Left forelimb (tissue), 1 donor: Measurements from ENCODE around the gene WBP2.

Experiments
- DNase-seq: peaks from one replicate; pipeline ENCODE4 v3.0.0-alpha.2; 2018; ENCODE audit warnings: low spot score

WBP2 gene

DNA sequence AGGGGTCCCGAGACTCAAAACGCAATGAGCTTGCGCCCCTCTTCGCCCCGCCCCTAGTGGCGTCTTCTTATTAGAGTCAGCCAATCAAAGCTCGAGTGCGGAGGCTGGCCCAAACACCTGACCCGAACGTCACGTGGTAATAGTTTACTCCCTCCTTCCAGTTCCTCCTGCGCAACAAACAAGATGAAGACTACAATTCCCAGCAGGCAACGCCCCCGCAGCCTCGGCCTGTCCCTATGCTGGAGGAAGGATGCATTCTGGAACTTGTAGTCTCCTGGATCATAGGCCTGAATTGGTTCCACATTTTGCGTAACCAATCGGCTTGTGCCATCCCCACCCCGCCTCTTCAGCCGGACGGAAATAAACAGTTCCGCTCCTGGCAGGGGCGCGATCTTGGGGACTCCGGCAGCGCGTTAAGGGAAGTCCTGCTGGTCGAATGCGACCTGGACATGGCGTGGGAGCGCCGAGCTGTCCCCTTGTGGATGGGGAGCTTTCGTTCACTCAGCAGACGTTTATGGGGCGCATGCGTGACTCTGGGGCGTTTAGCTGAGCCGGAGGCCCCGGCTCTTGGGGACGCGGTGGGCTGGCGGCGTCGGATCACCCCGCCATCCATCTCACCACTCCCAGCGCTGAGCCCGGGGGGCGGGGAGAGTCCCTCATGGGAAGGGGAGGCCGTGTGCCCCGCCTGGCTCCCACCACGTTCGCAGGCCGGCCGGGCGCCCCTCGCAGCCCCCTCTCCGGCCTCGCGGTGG, at the start of gene WBP2:
TSS of gene WBP2 (minus strand) at position 26 of the 752 bp plus-strand sequence. CDS start 38 bp downstream, outside the sequence.
- DNase-seq = peak; percentile 97

DNA sequence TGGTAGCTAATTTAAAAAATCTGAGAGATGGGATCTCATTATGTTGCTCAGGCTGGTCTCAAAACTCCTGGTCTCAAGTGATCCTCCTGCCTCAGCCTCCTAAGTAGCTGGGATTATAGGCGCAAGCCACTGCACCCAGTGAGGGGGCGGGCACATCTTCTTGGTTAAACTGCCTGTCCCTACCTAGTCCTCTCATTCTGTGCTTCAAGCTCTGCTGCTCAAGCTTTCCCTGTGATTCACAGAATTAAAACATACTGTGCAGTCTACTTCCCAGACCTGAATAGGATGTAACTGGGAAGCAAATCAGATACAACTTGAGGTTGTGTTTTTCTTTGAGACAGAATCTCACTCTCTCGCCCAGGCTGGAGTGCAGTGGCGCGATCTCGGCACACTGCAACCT, 47.3 kb upstream of the WBP2 start:
- no peak for DNase-seq

DNA sequence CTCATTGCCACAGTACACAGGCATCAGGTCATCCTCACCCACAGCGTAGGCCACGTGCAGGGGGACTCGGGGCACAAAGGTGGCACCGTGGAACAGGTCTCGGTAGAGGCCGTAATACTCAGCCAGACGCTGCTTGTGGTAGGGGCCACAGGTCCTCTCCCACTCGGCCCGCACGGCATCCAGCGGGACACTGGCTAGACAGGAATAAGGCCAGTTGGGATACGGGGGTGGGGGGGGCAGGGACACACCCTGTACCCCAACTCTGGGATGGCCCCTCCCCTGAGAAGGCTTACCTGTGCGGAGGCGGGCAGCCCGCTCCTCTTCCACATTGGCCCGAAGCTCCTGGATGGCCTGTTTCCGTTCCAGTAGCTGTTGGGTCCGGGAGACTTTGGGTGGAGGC, 46.6 kb upstream of the WBP2 start:
- no peak for DNase-seq

DNA sequence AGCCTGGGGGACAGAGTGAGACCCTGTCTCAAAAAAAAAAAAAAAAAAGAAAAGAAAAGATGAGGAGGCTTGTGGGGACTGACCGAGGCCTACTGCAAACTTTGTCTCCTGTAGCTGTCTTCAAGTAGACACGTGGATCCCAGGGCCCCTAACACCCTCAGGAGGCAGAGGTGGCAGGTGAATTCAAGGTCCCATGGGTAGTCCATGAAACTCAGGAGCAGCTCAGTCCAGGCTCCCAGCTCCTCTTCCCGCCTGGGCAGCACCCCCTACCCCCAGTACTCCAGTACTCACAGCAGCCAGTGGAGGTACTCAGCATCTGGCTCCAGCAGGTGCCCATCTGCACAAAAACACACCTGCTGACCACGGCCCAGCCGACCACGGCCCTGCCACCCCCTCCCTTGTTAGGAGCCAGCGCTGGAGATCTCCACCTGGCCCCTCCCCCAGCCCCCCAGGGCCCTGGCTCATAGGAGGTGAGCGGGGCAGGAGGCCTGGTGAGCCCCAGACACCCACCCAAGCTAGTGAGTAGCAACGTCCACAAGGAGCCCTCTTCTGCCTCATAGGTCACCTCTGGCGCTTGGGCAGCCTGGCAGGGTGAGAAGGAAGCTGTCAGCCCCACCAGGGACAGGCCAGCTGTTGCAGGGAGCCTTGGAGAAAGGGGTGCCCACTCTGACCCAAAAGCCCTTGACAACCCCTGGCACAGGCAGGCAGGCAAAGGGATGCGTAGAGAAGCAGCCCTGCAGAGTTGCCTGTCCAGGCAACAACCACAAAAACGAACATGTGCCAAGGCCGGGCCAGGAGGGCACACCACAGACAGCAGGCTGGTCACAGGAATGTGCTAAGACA, 45.8 kb upstream of the WBP2 start:
- DNase-seq = no peak

DNA sequence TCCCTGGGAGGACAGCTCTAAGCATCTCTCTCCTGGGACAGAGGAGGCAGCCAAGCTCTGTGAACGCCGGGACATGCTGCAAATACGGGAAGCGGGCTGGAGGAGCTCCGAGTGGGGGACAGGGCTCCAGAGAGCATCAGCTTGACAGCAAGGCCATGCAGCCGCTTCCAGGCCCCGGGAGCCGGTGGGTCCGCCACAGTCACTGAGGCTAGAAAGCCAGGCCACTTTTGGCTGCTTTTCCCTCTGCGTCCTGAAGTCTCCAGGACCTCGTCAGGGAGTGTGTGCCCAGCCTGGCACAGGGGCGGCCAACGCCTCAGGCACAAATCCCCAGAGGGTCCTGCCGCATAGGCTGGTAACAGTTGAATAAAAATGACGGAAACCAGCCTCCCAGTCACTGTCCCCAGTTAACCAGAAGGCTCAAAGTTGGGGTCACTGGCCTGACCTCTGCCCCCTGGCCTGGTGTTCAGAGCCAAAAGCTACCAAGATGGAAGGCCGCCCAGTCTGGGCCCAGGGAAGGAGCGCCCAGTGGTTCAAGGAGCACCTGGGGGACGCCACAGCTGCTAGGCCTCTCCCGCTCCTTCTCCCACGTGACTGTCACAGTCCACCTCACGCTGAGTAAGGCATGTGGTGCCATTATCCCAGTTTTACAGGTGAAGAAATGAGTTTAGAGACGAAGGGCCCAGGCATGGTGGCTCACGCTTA, 44.8 kb upstream of the WBP2 start:
- no peak for DNase-seq

DNA sequence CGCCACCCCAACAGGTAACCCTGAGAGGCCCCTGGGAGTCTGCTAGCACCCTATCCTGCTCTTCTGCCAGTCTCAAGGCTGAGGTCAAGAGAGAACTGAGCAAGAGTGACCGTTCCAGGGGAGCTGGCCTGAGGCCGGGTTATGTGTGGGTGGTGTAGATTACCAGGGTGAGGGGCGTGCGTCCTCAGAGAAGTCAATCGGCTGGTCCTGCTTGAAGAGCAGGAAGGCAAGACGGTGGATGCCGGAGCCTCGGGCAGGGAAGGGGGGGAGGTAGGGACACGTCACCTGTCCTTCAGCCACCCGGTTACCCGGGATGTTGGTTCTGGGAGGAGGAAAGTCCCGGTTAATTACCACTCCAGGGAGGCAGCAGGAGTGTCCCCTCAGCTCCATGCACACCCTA, 44.2 kb upstream of the WBP2 start:
- DNase-seq = no peak

DNA sequence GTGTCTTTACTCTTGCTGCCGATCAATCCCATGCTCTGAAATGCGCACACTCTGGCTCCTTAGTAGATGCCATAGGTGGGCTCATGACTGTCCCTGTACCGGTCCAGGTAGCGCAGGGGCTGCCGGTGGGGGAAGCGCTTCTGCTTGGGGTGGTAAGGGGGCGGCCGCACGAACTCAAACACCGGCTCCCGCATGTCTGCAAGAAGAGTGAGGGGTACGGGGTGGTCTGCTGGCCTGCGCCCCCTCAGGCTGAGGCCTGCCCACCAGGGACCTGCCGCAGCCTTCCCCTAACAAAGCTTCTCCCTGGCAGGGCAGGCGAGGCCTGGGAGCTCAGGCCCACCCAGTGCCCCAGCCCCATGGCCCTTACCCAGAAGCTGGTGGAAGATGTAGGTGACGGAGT, 43.7 kb upstream of the WBP2 start:
- DNase-seq = no peak

DNA sequence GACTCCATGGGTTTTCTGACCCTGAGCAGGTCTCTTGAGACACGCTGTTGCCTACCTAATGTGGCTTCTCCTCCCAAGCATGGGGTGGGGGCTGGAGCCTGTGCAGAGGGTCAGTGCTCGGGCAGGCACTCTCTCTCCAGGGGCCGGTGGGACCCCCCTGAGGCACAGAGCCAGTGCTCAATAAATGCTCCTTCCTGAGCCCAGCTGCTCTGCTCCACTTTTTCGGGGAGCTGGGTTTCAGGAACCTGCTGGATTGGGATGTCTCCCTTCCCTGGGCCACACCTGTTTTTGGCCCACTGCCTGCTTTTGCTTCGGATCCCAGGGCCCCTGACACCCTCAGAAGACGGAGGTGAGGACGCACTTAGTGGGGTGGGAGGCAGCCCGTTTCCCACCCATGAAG, 42.9 kb upstream of the WBP2 start:
- DNase-seq = no peak

DNA sequence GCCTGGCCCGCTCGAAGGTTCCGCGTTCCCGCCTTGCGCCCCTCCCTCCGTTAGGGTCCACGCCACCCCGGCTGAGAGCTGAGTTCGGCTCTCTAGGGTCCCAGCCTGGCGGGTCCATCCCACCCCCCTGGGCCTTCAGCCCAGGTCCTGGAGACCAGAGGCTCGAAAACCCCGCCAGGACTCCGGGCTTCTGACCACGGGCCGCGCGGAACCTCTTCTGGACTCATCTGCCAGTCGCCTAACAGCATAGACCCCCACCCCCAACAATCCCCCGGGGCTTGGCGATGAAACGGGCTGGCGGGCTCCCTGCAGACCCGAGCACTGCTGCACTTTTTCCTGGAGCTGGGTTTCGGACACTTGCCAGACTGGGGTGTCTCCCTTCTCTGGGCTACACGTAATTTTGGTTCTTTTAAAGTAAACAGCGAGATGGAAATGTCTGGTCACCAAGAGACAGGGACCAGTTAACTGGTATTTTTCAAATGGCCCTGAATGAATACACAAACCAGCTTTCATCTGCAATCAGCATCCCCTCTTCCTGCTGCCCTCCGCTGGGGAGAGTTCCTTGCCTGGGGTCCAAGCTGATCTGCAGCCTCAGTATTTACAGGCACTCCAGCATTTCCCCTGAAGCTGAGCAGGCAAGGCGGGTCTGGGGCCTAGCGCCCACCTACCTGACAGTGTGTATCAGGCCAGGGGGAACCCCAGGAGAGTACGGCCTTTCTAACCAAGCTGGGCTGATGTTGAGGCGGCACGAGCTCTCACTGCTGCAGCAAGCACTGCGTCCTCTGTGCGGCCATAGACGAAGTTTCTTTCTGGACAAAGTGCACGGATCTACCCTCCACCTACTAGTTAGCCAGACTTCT, 42.3 kb upstream of the WBP2 start:
- no peak for DNase-seq

DNA sequence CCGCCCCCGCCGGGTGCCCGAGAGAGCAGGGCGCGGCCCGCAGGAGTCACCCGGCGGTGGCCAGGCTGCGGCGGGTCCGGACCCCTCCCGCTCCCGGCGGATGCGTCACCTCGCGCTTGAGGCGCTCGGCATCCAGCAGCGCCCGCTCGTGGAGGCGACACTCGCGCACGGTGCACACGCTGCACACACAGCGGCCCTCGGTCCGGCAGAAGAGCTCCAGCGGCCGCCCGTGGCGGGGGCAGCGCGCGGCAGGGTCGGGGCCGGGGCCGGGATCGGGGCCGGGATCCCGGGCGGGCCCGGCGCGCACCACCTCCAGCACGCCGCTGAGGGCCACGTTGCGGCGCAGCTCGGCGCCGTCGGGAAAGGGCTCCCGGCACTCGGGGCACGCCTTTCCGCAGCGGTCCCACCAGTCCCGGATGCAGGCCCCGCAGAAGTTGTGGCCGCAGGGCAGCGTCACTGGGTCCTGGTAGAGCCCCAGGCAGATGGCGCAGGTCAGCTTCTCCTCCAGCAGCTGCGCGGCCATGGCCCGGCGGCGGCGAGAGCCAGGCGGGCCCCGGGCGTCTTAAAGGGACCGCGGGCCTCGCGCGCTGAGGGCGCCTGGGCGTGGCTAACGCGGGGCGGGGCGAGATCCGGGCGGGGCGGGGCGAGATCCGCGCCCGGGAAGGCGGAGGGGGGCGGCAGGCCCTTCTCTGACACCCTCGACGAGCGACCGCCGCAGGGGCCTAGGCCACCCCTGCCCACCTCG, 41.5 kb upstream of the WBP2 start, which contains the start of gene TRIM65:
TSS of gene TRIM65 (minus strand) at position 537 of the 745 bp plus-strand sequence. CDS start at position 523, 14 bp downstream.
- DNase-seq = peak; percentile 87

DNA sequence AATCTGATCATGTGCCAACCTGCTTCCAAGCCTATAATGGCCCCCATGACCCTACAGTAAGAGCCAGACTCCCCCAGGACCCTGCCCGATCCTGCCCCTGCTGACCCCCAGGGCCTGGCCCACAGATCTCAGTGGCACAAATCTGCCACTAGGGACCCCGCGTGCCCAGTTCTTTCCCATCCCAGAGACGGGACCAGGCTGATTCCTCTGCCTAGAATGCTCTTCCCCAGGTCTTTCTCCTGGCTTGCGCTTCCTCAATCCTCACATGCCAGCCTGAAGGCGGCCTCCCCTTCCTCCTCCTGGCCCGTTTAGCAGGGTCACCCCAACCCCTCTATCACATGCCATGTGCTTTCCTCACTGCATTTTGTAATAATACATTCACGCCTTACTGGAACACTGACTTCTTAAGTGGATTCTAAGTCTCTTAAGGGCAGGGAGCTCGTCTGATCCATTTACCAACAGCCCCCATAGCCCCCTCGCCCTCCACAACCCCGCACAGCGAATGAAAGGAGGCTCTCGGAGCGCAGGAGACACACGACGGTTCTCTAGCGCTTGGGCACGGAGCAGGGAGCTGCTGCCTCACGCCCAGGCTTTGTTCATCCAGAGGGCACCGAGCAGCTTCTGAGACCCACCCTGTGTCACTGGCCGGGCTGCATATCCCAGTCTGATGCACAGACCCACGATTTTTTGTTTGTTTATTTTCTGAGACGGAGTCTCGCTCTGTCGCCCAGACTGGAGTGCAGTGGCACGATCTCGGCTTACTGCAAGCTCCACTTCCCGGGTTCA, 40.4 kb upstream of the WBP2 start:
- DNase-seq = no peak

DNA sequence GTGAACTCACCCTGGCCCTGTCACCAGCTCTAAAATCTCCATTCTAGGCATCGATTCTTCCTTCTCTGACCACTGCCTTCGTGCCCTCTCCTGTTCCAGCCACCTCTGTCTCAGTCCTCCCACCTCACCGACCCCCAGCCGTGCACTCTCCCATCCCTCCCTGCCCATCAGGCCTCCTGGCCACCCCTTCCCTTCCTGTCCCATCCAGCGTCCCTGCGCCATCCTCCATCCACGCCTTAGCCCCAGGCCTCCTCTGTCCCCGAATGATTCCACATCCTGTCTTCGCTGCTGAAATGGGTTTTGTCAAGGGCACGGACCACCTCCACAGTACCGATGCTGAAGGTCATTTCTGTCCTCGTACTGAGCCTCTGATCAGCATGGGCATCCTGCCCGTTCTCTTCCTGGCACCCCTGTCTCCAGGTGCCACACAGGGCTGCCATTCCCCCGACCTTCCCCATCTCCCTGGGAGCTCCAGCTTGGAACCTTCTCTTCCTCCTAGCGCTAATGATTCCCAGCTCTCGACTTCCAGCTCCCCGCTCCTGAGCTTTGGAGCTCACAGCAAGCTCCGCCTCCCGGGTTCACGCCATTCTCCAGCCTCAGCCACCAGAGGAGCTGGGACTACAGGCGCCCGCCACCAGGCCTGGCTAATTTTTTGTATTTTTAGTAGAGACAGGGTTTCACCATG, 39.1 kb upstream of the WBP2 start:
- DNase-seq = no peak

DNA sequence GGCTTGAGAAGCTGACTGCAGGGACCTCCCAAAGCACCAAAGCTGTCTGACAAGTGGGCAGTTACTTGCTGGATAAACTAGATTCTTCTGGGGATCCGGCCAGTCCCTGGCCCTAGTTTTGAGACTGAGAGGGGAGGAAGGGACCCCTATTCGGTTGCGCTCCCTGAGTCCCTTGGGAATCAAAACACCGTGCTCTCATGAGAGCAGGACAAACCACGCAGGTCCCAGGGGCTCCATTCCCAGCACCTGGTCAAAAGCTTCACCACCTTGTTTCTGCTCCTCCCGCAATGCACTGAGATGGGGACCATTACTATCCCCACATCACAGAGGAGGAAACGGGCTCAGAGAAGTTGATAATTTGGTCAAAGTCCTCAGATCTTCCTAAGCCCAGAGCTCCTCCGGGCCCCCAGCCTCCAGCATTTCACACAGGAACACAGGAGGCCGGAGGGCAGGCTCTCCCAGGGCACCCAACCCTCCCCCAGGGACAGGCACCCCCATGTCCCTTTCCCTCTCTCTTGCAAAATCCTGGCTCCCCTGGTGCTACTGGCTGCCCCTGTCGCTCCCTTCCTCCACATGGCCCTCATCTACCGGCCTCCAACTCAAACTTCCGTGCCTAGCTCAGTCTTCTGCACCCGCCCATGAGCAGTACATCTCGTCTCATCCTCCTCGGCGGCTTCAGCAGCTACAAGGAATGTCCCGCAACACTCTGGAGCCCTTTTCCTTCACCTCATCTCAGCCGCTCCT, 38.3 kb upstream of the WBP2 start:
- DNase-seq = no peak

DNA sequence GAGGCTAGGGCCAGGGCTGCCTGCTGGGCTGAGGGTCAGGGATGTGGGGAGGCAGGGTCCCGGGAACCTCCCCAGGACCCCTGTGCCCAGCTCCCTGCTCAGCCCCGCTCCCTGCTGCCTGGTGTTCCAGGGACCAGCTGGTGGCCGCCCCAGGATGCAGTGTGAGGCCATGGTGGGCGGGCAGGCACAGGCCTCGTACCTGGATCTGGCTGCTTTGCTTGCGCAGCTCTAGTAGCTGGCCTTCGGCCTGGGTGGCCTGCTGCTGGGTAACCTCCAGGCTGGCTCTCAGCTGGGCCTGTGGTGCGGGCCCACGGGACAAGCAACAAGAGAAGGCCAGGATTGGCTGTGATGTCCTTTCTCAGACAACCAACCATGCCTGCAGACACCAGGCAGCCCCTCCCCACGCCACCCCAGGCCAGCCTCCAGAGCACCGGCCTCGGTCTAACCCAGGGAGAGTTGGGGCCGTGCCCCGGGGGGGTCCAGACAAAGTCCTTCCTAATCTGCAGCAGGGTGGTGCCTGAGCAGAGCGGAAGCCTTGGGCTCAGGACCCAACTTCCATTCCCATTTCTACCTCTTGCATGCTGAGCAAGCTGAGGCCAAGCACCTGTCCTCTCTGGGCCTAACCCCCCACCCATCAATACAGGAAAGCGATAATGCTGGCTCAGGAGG, 37.6 kb upstream of the WBP2 start:
- no peak for DNase-seq

DNA sequence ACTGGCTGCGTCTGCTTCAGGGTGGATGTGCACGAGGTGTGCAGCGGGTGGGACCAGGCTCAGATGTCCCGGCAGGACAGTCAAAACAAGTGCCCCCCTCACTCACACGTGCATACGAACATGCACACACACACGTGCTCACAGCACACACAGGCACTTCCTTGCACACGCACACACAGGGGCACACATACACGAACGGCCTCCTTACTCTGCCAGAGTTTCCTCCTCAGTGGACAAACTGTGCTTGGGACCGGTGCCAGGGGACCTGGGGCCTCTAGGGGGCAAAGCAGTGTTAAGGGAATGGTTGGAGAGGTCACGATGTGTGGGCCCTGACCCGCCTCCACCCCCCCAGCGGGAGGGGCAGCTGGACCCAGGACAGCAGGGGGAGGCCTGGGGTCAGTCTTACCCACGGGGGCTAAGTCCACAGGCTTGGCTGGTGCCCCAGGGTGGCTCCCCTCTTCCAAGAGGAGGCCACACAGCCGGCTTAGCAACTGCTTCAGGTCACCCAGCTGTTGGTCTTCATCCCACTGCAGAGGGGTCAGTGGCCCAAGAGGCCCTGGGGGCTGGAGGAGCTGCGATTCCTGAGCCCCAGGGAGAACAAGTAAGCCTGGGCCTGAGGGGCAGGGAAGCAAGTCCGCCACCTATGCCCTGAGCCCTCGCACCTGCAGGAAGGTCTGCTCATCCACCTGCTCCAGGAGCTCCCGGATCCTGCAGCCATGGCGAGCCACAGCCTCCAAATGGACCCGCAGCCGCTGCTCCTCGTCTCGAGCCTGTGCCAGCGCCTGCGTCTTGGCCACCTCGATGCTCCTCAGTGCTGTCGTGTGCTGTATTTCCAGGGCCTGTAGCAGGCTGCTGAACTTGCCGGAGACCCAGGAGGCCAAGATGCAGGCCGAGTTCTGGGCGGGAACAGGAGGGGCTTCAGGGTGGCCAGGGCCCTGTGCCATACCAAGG, 36.7 kb upstream of the WBP2 start:
- no peak for DNase-seq

DNA sequence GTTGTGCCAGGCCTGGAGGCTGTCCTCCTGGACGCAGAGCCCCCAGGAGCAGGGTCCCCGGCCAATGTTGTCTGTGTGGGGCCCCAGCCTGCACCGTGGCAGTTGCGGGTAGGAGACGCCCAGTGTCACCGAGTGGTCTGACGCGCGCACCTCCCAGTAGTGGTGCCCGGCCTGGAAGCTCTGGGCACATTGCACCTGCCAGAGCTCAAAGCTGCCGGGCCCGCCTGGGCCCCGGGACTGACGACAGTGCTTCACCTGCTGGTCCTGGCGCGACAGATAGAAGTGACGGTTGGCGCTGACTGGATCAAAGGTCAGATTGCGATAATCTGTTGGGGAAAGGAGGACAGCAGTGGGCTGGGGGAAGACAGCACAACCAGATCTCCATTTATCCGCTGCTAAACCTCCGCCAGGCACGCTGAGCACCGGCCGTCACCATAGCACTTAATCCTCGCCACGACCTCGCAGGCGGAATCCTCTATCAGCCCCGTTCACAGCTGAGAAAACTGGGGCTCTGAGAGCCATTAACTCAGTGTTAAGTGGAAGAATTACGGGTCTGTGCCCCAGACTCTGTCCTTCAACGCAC, 36.0 kb upstream of the WBP2 start:
- DNase-seq = no peak

DNA sequence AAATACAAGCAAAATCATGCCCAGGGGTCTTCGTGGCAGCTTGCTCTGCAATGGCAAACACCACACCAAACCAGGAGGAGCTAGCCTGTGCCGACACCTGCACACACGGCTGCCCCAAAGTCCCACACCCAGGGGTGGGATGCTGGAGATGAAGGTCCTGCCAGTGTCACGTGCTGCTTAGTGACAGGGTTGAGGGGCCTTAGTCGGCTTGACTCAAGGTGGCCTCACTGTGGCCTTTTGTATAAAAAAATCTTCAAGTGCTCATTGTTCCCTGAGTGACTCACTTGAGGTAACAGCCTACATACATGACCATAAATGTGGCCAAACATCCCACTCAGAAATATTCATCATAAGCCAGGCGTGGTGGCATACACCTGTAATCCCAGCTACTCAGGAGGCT, 34.3 kb upstream of the WBP2 start:
- DNase-seq = no peak
